ENCODE measurements around the gene PDPK1.

Gene PDPK1

DNA sequence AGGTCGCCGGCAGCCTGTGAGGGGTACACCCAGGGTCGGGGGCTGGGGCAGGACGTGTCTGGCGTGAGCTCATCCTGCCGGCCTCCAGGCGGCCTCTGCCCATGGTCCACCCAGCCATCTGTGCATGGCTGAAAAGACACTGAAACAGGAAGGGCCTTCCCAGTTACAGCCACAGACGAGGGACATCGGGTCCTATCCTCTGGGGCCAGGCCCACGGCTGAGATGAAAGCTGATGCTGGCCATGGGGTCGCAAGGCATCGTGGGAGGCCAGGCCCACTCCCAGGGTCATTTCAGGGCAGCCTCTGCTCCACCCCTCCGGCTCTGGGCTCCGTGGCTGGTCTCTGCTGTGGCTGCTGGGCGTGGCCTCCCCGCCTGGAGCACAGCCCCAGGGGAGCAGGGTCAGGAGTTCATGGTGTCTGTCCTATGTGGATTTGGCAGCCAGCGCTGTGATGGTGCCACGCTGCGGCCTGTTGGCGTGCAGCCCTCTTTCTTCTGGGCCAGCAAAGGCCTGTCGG lies 40.6 kb upstream of the PDPK1 start:
- Histone ChIP-seq H4K20me1 (peaks cover 100% of the 10 kb centered on the region), H3K4me2 (peak overlapping the region; percentile 65), H3K4me1 (peaks cover 66% of the 10 kb centered on the region), H3K27me3 (no peaks in the 10 kb centered on the region), H3K36me3 (peaks cover 74% of the 10 kb centered on the region), H3K9ac (peak overlapping the region; percentile 54), H3K27ac (peak overlapping the region; percentile 71), H3K9me3 (no peaks in the 10 kb centered on the region), H3K4me3 (peak overlapping the region; percentile 11; the same call in 1 of the 2 replicates)
- TF ChIP-seq Cebpa-rat (IDR thresholded peaks at IDR 0.05) = no peak

DNA sequence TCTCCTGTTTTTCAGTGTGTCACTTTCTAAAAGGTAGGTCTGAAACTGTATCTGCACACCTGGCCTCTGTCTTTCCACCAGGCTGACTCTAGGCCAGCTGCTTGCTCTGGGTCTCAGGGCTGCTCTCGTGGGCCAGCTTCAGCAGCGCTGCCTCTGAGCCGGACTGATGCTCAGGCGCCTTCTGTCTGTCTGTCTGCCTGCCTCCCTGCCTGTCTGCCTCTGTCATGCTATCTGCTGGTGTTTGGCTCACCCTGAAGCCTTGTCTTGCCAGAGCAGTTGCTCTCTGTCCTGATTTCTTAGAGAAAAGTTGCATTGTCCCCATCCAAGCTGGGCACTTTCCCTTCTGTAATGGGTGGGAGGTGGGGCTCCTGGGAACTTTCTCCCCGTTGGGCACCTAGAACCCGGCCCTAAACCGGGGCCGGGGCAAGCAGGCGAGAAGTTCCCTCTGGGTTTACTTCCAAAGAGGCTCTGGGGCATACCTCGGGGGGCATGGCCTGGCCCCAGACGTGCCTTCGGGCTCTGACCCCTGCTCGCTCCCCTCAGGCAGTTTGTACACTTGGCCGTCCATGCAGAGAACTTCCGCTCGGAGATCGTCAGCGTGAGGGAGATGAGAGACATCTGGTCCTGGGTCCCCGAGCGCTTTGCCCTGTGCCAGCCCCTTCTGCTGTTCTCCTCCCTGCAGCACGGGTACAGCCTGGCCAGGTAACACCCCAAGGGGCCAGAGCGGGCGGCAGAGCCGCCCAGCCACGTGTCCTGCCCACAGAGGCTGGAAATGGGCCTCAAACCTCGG lies 39.9 kb upstream of the PDPK1 start:
- Histone ChIP-seq H3K27me3 (no peaks in the 10 kb centered on the region), H3K4me1 (peaks cover 73% of the 10 kb centered on the region), H4K20me1 (peaks cover 100% of the 10 kb centered on the region), H3K9me3 (no peaks in the 10 kb centered on the region), H3K27ac (peak overlapping the region; percentile 71), H3K9ac (peak overlapping the region; percentile 54), H3K36me3 (peaks cover 74% of the 10 kb centered on the region), H3K4me3 (no peak overlapping the region), H3K4me2 (peak overlapping the region; percentile 65)
- TF ChIP-seq Cebpa-rat (IDR thresholded peaks at IDR 0.05) = no peak

DNA sequence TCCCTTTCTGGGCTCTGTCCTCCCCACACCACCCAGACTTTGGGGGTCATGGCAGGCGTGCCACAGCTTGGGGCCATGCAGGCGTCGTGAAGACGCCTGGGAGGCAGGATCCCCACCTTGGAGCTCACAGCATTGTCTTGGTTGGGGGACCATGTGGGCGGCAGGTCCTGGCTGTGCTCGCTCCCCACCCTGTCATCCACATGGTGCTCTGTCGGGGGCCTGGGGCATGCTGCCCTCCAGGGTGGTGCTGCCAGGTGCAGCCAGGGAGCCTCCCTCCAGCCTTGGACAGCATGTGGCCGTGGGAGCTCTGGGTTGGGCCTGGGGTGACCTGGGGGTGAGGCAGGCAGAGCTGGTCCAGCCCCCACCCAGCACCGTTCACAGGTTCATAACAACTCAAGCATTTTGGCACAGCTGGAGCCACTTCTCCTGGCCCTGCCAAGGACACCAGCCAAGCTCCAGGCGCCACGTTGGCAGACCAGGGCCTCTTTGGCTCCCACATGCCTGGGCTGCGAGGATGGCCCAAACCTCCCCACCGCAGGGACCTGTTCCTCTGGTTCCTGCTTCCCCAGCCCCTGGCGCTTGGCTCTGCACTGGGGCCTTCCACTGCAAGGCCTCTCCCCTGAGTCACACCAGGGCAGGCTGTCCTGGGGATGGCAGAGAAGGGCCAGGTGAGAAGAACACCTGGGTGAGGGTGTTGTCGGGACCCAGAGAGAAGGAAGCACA lies 39.1 kb upstream of the PDPK1 start:
- peaks cover 94% of the 10 kb centered on the region for H4K20me1 ChIP-seq
- peak overlapping the region; percentile 71 for H3K27ac ChIP-seq
- H3K27me3 ChIP-seq = no peaks in the 10 kb centered on the region
- no peak overlapping the region for H3K4me3 ChIP-seq
- TF ChIP-seq Cebpa-rat (IDR thresholded peaks at IDR 0.05) = no peak
- H3K4me1 ChIP-seq = peaks cover 74% of the 10 kb centered on the region
- H3K9me3 ChIP-seq = no peaks in the 10 kb centered on the region
- peaks cover 67% of the 10 kb centered on the region for H3K36me3 ChIP-seq
- peak overlapping the region; percentile 54 for H3K9ac ChIP-seq
- H3K4me2 ChIP-seq = peak overlapping the region; percentile 65

DNA sequence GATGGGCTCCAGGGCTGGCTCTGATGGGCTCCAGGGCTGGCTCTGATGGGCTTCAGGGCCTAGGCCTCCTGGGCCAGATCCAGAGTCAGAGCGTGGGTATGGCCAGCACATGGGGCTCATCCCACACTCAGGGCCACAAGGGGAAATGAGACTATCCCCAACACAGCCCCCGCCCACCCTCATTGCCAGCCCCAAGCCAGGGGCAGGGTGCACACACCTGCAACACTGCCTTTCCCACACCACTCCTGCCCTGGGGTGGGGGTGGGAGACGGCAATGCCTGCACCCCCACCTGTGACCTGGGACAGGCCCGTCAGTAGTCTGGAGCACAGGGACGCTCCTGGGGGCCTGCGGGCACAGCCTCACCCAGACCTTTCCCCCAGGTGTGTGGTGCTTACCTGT lies 38.4 kb upstream of the PDPK1 start:
- Histone ChIP-seq H3K9ac (0 out of 2 replicates have a peak overlapping the region, but pooled peaks have one; percentile 54), H3K4me2 (no peak overlapping the region), H3K4me1 (peaks cover 74% of the 10 kb centered on the region), H3K27ac (no peak overlapping the region; the same call in 1 of the 2 replicates), H3K4me3 (no peak overlapping the region), H4K20me1 (peaks cover 86% of the 10 kb centered on the region), H3K36me3 (peaks cover 66% of the 10 kb centered on the region), H3K9me3 (no peaks in the 10 kb centered on the region), H3K27me3 (no peaks in the 10 kb centered on the region)
- TF ChIP-seq Cebpa-rat (IDR thresholded peaks at IDR 0.05) = no peak

DNA sequence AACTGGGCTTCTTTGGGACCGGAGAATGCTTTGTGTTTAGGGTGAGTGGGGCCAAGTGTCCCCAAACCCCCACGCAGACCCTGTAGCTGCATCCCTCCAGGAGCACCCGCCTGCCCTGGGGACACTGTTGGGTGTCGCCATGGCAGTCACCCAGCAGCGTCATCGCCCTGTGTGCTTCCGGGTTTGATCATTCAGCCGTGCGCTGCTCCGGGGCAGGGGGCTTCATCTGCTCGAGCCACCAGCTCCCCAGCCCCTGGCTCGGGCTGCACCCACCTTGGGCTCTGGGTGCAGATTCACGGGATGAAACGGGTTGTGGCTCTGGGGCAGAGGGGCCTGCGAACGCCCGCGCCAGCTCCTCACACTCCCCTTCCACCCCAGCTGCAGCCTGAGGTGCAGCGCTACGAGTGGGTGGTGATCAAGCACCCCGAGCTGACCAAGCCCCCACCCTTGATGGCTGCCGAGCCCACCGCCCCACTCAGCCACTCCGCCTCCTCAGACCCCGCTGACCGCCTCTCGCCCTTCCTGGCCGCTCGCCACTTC lies 37.9 kb upstream of the PDPK1 start:
- no peak overlapping the region for H3K27ac ChIP-seq
- no peaks in the 10 kb centered on the region for H3K9me3 ChIP-seq
- peaks cover 81% of the 10 kb centered on the region for H4K20me1 ChIP-seq
- H3K4me2 ChIP-seq = no peak overlapping the region
- no peak overlapping the region for H3K9ac ChIP-seq
- no peaks in the 10 kb centered on the region for H3K27me3 ChIP-seq
- H3K4me3 ChIP-seq = no peak overlapping the region
- peaks cover 74% of the 10 kb centered on the region for H3K4me1 ChIP-seq
- no peak for TF ChIP-seq Cebpa-rat (IDR thresholded peaks at IDR 0.05)
- peaks cover 66% of the 10 kb centered on the region for H3K36me3 ChIP-seq

DNA sequence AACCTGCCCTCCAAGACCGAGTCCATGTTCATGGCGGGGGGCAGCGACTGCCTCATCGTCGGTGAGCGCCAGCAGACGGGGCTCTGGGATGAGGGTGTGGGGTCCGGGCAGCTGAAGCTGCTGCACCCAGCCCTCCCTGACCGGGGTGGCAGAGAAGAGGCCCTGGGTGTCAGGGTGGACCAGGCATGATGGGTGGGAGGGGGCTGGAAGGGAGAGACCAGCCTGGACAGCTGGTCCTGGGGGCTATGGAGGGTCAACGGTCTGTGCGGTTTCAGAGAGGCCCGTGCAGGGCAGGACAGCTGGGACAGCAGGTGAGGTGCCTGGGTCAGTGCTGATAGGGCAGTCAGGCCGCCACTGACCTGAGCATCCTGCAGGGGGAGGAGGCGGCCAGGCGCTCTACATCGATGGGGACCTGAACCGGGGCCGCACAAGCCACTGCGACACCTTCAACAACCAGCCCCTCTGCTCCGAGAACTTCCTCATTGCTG lies 37.3 kb upstream of the PDPK1 start:
- Histone ChIP-seq H3K9me3 (no peaks in the 10 kb centered on the region), H3K27me3 (no peaks in the 10 kb centered on the region), H3K4me1 (peaks cover 70% of the 10 kb centered on the region), H3K27ac (no peak overlapping the region), H3K4me3 (no peak overlapping the region), H3K9ac (no peak overlapping the region), H3K4me2 (peak overlapping the region; percentile 50), H4K20me1 (peaks cover 76% of the 10 kb centered on the region), H3K36me3 (peaks cover 66% of the 10 kb centered on the region)
- no peak for TF ChIP-seq Cebpa-rat (IDR thresholded peaks at IDR 0.05)

DNA sequence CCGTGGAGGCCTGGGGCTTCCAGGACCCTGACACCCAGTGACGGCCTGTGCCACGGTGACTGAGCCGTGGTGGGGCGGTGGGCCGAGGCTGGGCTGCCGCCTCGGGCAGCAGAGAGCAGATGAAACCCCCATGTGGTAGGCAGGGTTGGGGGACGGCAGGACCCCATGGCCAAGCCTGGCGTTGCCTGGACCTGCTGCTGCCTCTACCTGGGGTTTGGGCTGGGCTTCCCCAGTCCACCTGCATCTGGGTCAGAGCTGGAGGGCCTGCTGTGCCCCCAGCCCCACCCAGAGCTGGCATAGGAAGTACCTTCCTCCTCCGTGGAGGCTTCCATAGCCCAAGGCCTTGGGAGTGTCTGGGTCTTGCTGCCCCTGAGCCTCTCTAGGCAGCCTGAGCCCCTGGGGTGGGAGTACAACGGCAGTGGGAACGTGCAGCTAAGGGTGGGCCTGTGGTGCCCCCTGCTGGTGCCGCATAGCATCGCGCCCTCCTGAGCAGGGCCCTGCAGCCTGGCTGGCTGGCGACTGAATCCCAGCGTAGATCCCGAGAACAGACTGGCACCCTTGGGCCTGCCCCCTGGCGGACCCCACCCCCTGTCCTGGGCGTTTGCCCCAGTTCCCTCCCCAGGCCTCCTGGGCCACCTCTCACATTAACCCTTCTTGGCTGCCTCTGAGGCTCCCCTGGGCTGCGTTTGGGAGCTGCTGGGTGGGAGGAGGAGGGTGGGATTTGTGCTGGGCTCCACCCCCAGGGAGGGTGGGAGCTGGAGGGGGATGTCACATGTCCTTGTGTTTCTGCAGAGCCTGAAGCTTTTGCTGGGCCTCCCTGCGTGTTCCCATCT lies 36.7 kb upstream of the PDPK1 start:
- no peak overlapping the region for H3K9ac ChIP-seq
- H3K27ac ChIP-seq = no peak overlapping the region
- no peak for TF ChIP-seq Cebpa-rat (IDR thresholded peaks at IDR 0.05)
- H3K27me3 ChIP-seq = no peaks in the 10 kb centered on the region
- H3K9me3 ChIP-seq = no peaks in the 10 kb centered on the region
- peaks cover 67% of the 10 kb centered on the region for H3K36me3 ChIP-seq
- H4K20me1 ChIP-seq = peaks cover 69% of the 10 kb centered on the region
- peaks cover 64% of the 10 kb centered on the region for H3K4me1 ChIP-seq
- H3K4me3 ChIP-seq = no peak overlapping the region
- H3K4me2 ChIP-seq = peak overlapping the region; percentile 50

DNA sequence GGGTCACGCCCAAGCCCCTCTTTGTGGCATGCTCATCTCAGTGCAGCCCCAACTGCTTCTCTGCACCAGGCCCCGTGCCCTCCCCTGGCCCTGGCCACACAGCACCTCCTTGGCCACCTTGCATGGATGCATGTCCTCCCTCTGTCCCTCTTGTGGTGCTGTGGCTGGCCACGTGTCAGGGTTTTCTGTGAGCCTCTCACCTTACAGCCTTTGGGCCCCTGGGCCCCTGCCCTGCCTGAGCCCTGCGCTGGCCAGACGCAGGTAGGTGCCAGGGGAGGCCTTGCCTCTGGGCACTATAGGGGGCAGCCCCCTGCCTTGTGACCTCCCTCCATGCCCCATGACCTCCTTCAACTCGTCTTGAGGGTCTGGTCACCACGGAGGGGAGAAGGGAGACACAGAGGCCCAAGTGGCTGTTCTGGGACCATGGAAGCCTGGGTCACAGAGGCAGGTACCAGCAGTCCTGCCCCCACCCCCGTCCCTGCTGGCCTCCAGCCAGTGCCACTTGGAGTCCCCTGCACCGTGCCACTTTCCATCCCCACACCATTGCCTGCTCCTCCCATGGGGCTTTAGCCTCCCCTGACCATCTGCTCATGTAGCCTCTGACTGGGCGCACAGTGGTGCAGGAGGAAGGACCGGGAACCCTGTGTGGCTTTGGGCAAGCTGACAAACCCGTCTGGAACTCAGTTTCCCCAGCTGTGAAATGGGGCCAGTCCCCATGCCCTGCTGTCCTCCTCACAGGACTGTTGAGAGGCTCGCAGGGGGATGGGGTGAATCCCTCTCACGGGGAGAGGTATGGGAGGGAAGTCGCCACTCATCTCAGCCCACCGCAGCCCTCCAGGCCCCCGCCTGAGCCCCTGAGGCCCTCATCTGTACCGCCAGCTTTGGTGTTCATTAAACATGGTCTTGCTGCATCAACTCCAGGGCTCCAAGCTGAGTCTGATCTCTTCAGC lies 35.6 kb upstream of the PDPK1 start:
- peaks cover 62% of the 10 kb centered on the region for H4K20me1 ChIP-seq
- H3K4me2 ChIP-seq = peak overlapping the region; percentile 50; the same call in 1 of the 2 replicates
- no peaks in the 10 kb centered on the region for H3K27me3 ChIP-seq
- H3K4me3 ChIP-seq = no peak overlapping the region
- peaks cover 65% of the 10 kb centered on the region for H3K36me3 ChIP-seq
- TF ChIP-seq Cebpa-rat (IDR thresholded peaks at IDR 0.05) = no peak
- H3K9me3 ChIP-seq = no peaks in the 10 kb centered on the region
- 0 out of 2 replicates have a peak overlapping the region, but pooled peaks have one; percentile 35 for H3K9ac ChIP-seq
- H3K27ac ChIP-seq = no peak overlapping the region
- peaks cover 61% of the 10 kb centered on the region for H3K4me1 ChIP-seq
